ENCODE results near the gene NIN. TPM values are rescaled to one million over a fixed set of nuclear protein-coding genes. Genes with fewer than 3 reads are reported as not detected.
A peak's percentile ranks its signal among the peaks of the same experiment; 100 is the strongest.

NIN gene
- total and polyA plus RNA-seq, 2 of the 4 experiments (the other 2 are of a cell fraction) = 15.2 to 98.4 TPM

DNA sequence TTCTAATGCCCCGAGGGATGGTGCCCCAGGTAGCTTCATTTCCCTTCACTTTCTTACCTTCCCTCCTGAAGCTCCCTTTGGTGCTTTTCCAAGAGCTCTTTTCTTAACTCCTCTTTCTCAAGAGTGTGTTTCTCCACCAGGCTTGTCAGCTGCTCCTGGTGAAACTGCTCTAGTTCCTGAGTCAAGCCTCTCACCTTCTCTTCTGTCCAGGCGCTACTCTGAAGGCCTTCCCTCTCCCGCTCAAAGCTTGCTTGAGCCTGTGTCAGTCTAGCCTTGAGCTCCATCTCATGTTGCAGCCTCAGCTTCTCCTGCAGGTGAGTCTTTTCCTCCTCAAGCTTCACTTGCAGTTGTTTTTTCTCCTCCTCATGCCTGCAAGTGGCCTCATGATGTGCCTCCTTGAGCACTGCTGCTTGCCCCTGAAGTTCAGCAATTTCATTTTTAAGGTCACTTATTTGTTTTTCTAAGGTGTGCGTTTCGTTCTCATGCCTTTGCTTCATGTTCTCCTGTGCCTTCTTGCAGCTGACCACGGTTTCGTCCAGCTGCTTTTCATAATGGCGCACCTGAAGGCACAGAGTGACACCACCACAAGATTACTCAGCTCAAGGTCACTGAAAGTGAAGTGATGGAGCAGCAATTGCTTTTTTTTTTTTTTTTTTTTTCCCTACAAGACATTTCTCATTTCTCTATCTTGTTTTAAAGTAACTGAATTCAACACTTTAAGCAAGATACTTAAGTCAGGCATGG lies 71.0 kb downstream of the NIN start:
- H4K20me1 ChIP-seq (ENCODE audit: insufficient read depth, low read length) = no peaks in the 10 kb centered on the region
- no peak overlapping the region for H2AK9ac ChIP-seq (replicated peaks; ENCODE audit: low read depth, low read length, poor library complexity)
- no peak overlapping the region for H3K4ac ChIP-seq (ENCODE audit: low read depth, low read length)
- no peaks in the 10 kb centered on the region for H3K9me3 ChIP-seq (ENCODE audit: control insufficient read depth, insufficient read depth, low read length)
- ChIA-PET CTCF (no interaction called here), POLR2A (ENCODE audit: unreplicated experiment) (no interaction called here)
- in situ Hi-C loops (cut with MboI; ENCODE audit: low sequenced_read_pairs) (no loop called here), dilution Hi-C loops (cut with HindIII; ENCODE audit: low sequenced_read_pairs, unreplicated experiment) (no loop called here), intact Hi-C loops (cut with micrococcal nuclease) (loop anchor here (1.0 kb wide), 1 partner anchor 39 kb away; no protein-coding TSS in a partner anchor)
- H3K18ac ChIP-seq (ENCODE audit: low read depth, low read length) = no peak overlapping the region
- H3K4me1 ChIP-seq (ENCODE audit: control insufficient read depth, insufficient read depth, low read length) = peaks cover 9% of the 10 kb centered on the region
- H3K4me2 ChIP-seq (ENCODE audit: low read depth, low read length) = no peak overlapping the region
- H3K9me1 ChIP-seq (ENCODE audit: insufficient read depth, low read length) = peaks cover 12% of the 10 kb centered on the region
- peaks cover 4 to 42% of the 10 kb centered on the region in 2 experiments for H3K79me1 ChIP-seq (ENCODE audit: low read depth in 1 of 2, low read length in 2 of 2)
- H4K91ac ChIP-seq (ENCODE audit: insufficient read depth, low read depth, low read length) = peak overlapping the region; percentile 20; the same call in 1 of the 2 replicates
- H2BK15ac ChIP-seq (ENCODE audit: low read depth, low read length) = no peak overlapping the region
- no peak overlapping the region for H3K4me3 ChIP-seq (ENCODE audit: insufficient read depth, low read depth, low read length)
- H3K27ac ChIP-seq (ENCODE audit: insufficient read depth, low read length) = no peak overlapping the region
- H2AFZ ChIP-seq (replicated peaks; ENCODE audit: low read length, poor library complexity) = no peak overlapping the region
- H2BK5ac ChIP-seq (ENCODE audit: low read depth, low read length, poor library complexity, severe bottlenecking) = no peak overlapping the region
- H2BK20ac ChIP-seq (ENCODE audit: low read depth, low read length) = no peak overlapping the region
- no TSS peak for BruUV-seq (replicated peaks)
- no peaks in the 10 kb centered on the region for H3K27me3 ChIP-seq (ENCODE audit: control insufficient read depth, insufficient read depth, low read length)
- H4K5ac ChIP-seq (ENCODE audit: low read depth, low read length) = no peak overlapping the region
- H3K14ac ChIP-seq (replicated peaks; ENCODE audit: low read depth, low read length) = no peak overlapping the region
- DNase-seq (no peak), ATAC-seq (ENCODE audit: low read depth) (no peak)
- no peak overlapping the region for H2BK120ac ChIP-seq (ENCODE audit: low read depth, low read length)
- TF ChIP-seq, protein P1, sequence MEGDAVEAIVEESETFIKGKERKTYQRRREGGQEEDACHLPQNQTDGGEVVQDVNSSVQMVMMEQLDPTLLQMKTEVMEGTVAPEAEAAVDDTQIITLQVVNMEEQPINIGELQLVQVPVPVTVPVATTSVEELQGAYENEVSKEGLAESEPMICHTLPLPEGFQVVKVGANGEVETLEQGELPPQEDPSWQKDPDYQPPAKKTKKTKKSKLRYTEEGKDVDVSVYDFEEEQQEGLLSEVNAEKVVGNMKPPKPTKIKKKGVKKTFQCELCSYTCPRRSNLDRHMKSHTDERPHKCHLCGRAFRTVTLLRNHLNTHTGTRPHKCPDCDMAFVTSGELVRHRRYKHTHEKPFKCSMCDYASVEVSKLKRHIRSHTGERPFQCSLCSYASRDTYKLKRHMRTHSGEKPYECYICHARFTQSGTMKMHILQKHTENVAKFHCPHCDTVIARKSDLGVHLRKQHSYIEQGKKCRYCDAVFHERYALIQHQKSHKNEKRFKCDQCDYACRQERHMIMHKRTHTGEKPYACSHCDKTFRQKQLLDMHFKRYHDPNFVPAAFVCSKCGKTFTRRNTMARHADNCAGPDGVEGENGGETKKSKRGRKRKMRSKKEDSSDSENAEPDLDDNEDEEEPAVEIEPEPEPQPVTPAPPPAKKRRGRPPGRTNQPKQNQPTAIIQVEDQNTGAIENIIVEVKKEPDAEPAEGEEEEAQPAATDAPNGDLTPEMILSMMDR (conservative IDR thresholded peaks at IDR 0.05; ENCODE audit: low read depth, low read length) = no peak
- no peak for TF ChIP-seq RFX5 (IDR thresholded peaks at IDR 0.05; ENCODE audit: low read depth, low read length)
- no peak for TF ChIP-seq USF2 (IDR thresholded peaks at IDR 0.05; ENCODE audit: low read depth, low read length)
- no peak for TF ChIP-seq SMC3 (IDR thresholded peaks at IDR 0.05; ENCODE audit: low read depth, low read length)
- no peak for TF ChIP-seq CEBPB (IDR thresholded peaks at IDR 0.05; ENCODE audit: low read depth, low read length)
- TF ChIP-seq MAZ (IDR thresholded peaks at IDR 0.05; ENCODE audit: borderline replicate concordance, low read depth, low read length) = no peak
- no peak for TF ChIP-seq MXI1 (IDR thresholded peaks at IDR 0.05; ENCODE audit: borderline replicate concordance, low read depth, low read length)
- TF ChIP-seq FOS (IDR thresholded peaks at IDR 0.05; ENCODE audit: low read depth, low read length) = no peak
- no peak for TF ChIP-seq MAFK (IDR thresholded peaks at IDR 0.05; ENCODE audit: low read depth, low read length)
- no peak for TF ChIP-seq RCOR1 (IDR thresholded peaks at IDR 0.05; ENCODE audit: insufficient replicate concordance, low read length)
- no peak for TF ChIP-seq NFE2L2 (IDR thresholded peaks at IDR 0.05; ENCODE audit: low read depth, low read length)
- no peak for TF ChIP-seq ELK1 (IDR thresholded peaks at IDR 0.05; ENCODE audit: borderline replicate concordance, low read depth, low read length)
- no peak for TF ChIP-seq POLR2A (IDR thresholded peaks at IDR 0.05; ENCODE audit: low read depth, low read length)
- no peak for TF ChIP-seq RAD21 (IDR thresholded peaks at IDR 0.05; ENCODE audit: low read length)
- TF ChIP-seq BHLHE40 (IDR thresholded peaks at IDR 0.05; ENCODE audit: low read depth, low read length) = no peak
- TF ChIP-seq CHD1 (IDR thresholded peaks at IDR 0.05; ENCODE audit: low read depth, low read length) = no peak
- peak overlapping the region; percentile 62 for H2AK5ac ChIP-seq (ENCODE audit: low read depth, low read length)
- 100% methylated on average over 6 of the region's 8 CpGs; no CpG with 5 or more reads in 1 of the 2 experiments for WGBS, 2 experiments (ENCODE audit: extremely low coverage in 2 of 2, insufficient read length in 1 of 2)
- no peak overlapping the region for H3K9ac ChIP-seq (ENCODE audit: low read depth, low read length)
- H3K56ac ChIP-seq (ENCODE audit: extremely low read depth, insufficient read depth, low read length) = no peak overlapping the region
- H3K36me3 ChIP-seq (ENCODE audit: control insufficient read depth, insufficient read depth, low read length) = peaks cover 39% of the 10 kb centered on the region
- no peak overlapping the region for H3K23ac ChIP-seq (ENCODE audit: low read depth, low read length)
- no peak overlapping the region for H4K8ac ChIP-seq (ENCODE audit: low read depth in 2 of 2, low read length in 2 of 2)
